Naive thymus-derived CD4-positive, alpha-beta T cell (primary cell): Measurements from ENCODE around the gene PRDM8. TPM values are rescaled to one million over a fixed set of nuclear protein-coding genes. Genes with fewer than 3 reads are reported as not detected.
"Not testable (repeated sequence)": the region's sequence is repeated elsewhere in the genome, so short reads cannot be mapped to it uniquely, and the experiment has no call there.

ENCODE experiments used
- ATAC-seq: fragments of 150-1000 bp; cut with Tn5 transposase; 2 replicates; pipeline ENCODE4 v1.10.0; 2021; ENCODE audit warnings: mild to moderate bottlenecking, moderate library complexity
- CTCF ChIA-PET: fragments of 350-600 bp; sonication (Branson Sonifier 250); formaldehyde crosslinking; loops from one replicate; lab custom pipeline; 2021; ENCODE audit warnings: antibody characterized with exemption; lab: Charles Lee
- POLR2A ChIA-PET: fragments of 350-600 bp; sonication (Branson Sonifier 250); formaldehyde crosslinking; loops from one replicate; lab custom pipeline; 2021; ENCODE audit warnings: antibody characterized with exemption, inconsistent platforms; lab: Charles Lee
- DNase-seq, 9 donors: peaks; one replicate each; pipeline versions ENCODE4 v3.0.0 to v3.0.0-alpha.2; 2020 to 2022; ENCODE audit warnings: mixed read lengths in 1 of 9
- H3K27ac ChIP-seq: one replicate; pipeline ENCODE4 v1.7.0; 2013; ENCODE audit warnings: mild to moderate bottlenecking, low read depth, low read length, moderate library complexity
- H3K27me3 ChIP-seq, 2 donors: one replicate each; pipeline ENCODE4 v1.7.0; 2013; ENCODE audit warnings: low read length in 2 of 2, mild to moderate bottlenecking in 2 of 2, moderate library complexity in 2 of 2; ENCODE audit not compliant: control insufficient read depth in 2 of 2, insufficient read depth in 2 of 2
- H3K36me3 ChIP-seq, 3 experiments: 1 replicate in 2 of 3; 2 replicates in 1 of 3; pipeline ENCODE4 v1.7.0; 2013; ENCODE audit warnings: low read length in 3 of 3, mild to moderate bottlenecking in 3 of 3, moderate library complexity in 1 of 3; ENCODE audit not compliant: insufficient read depth in 3 of 3, control insufficient read depth in 2 of 3
- H3K4me1 ChIP-seq, 2 donors: one replicate each; pipeline ENCODE4 v1.7.0; 2013; ENCODE audit warnings: low read length in 2 of 2, mild to moderate bottlenecking in 2 of 2, moderate library complexity in 1 of 2; ENCODE audit not compliant: control insufficient read depth in 2 of 2, insufficient read depth in 2 of 2
- H3K4me3 ChIP-seq: 2 replicates; pipeline ENCODE4 v1.7.0; 2013; ENCODE audit warnings: mild to moderate bottlenecking, low read length
- H3K9me3 ChIP-seq, 3 experiments: 1 replicate in 2 of 3; 2 replicates in 1 of 3; pipeline ENCODE4 v1.7.0; 2013; ENCODE audit warnings: low read length in 3 of 3; ENCODE audit not compliant: control insufficient read depth in 2 of 3
- H3K27ac Mint-ChIP-seq, 9 donors: one replicate each; pipeline ENCODE4 v1.8.0; 2020 to 2022; ENCODE audit warnings: mixed read lengths in 9 of 9, mild to moderate bottlenecking in 8 of 9, moderate library complexity in 5 of 9, inconsistent platforms in 2 of 9
- H3K27me3 Mint-ChIP-seq, 5 donors: one replicate each; pipeline ENCODE4 v1.8.0; 2021 to 2022; ENCODE audit warnings: mixed read lengths in 5 of 5, mild to moderate bottlenecking in 1 of 5
- H3K36me3 Mint-ChIP-seq, 5 donors: one replicate each; pipeline ENCODE4 v1.8.0; 2020 to 2022; ENCODE audit warnings: mixed read lengths in 5 of 5, mild to moderate bottlenecking in 3 of 5, inconsistent platforms in 1 of 5
- H3K4me1 Mint-ChIP-seq, 7 donors: one replicate each; pipeline ENCODE4 v1.8.0; 2020 to 2022; ENCODE audit warnings: mixed read lengths in 7 of 7, mild to moderate bottlenecking in 3 of 7, inconsistent platforms in 1 of 7
- H3K4me3 Mint-ChIP-seq, 10 donors: one replicate each; pipeline ENCODE4 v1.8.0; 2020 to 2022; ENCODE audit warnings: mild to moderate bottlenecking in 10 of 10, mixed read lengths in 10 of 10, moderate library complexity in 6 of 10, inconsistent platforms in 2 of 10
- H3K9me3 Mint-ChIP-seq, 11 donors: one replicate each; pipeline ENCODE4 v1.8.0; 2020 to 2022; ENCODE audit warnings: mixed read lengths in 11 of 11, mild to moderate bottlenecking in 4 of 11, inconsistent platforms in 1 of 11, moderate library complexity in 1 of 11
- intact Hi-C, 2 donors: fragments of 100-400 bp; cut with micrococcal nuclease; formaldehyde crosslinking; loops; one replicate each; pipeline ENCODE4 v1.15.1; 2023
- polyA plus RNA-seq, 2 donors: library from polyadenylated mRNA; unstranded; fragments of 300-500 nt; fragmentation: Illumina TruSeq; gene quantifications; one replicate each; pipeline ENCODE4 v1.2.3, GENCODE V29; 2021
- total RNA-seq, 6 experiments: library from RNA in 5 of 6; stranded (reverse) in 5 of 6; gene quantifications; 1 replicate in 5 of 6; 2 replicates in 1 of 6; pipeline ENCODE4 v1.2.3 and lab custom pipeline; 2021 to 2026

PRDM8 gene
- total and polyA plus RNA-seq, 7 experiments from 2014 or later = 1.3 to 13.7 (median 8.0) TPM

GRCh38 chr4:80171656-80172055 is 25.6 kb upstream of the PRDM8 start:
- H3K9me3 Mint-ChIP-seq = peaks cover 0 to 12% (median 0%) of the 10 kb centered on the region in 11 donors
- peaks cover 0 to 8% (median 0%) of the 10 kb centered on the region in 5 donors for H3K27me3 Mint-ChIP-seq
- peak overlapping the region; percentile 68 to 84 (median 76) for H3K4me3 Mint-ChIP-seq
- intact Hi-C loops = loop anchor here (1.0 to 10.0 kb wide), 4 partner anchors 32 to 323 kb away; no protein-coding TSS in a partner anchor
- peaks cover 33 to 68% (median 58%) of the 10 kb centered on the region in 7 donors for H3K4me1 Mint-ChIP-seq
- POLR2A ChIA-PET = interaction anchor here (1.0 to 4.5 kb wide), 13 partner anchors 8 to 99 kb away, joined by 3 to 85 read pairs (median 7); partner anchors contain the start of gene ANTXR2
- peaks cover 0 to 39% (median 0%) of the 10 kb centered on the region in 5 donors for H3K36me3 Mint-ChIP-seq
- Histone ChIP-seq H3K36me3 (no peaks in the 10 kb centered on the region), H3K27me3 (no peaks in the 10 kb centered on the region), H3K4me3 (peak overlapping the region; percentile 31), H3K27ac (peak overlapping the region; percentile 75), H3K9me3 (no peaks in the 10 kb centered on the region), H3K4me1 (peaks cover 33 to 40% of the 10 kb centered on the region in 2 donors)
- DNase-seq = no peak
- peak overlapping the region; percentile 92 to 99 (median 96) for H3K27ac Mint-ChIP-seq
- CTCF ChIA-PET = interaction anchor here (0.7 to 6.2 kb wide), 8 partner anchors 12 to 48 kb away, joined by 4 to 66 read pairs (median 6); no protein-coding TSS in a partner anchor
- no peak for ATAC-seq

- Histone ChIP-seq H3K36me3 (no peaks in the 10 kb centered on the region), H3K27ac (peak overlapping the region; percentile 75), H3K4me1 (peaks cover 33 to 40% of the 10 kb centered on the region in 2 donors), H3K9me3 (no peaks in the 10 kb centered on the region), H3K4me3 (peak overlapping the region; percentile 31), H3K27me3 (no peaks in the 10 kb centered on the region)
- peaks cover 33 to 68% (median 60%) of the 10 kb centered on the region in 7 donors for H3K4me1 Mint-ChIP-seq
- H3K9me3 Mint-ChIP-seq = peaks cover 0 to 13% (median 0%) of the 10 kb centered on the region in 11 donors
- ChIA-PET POLR2A (interaction anchor here (1.0 to 4.5 kb wide), 14 partner anchors 8 to 99 kb away, joined by 3 to 85 read pairs (median 6); partner anchors contain the start of gene ANTXR2), CTCF (interaction anchor here (0.7 to 6.2 kb wide), 11 partner anchors 11 to 49 kb away, joined by 3 to 66 read pairs (median 5); no protein-coding TSS in a partner anchor)
- ATAC-seq = peak; percentile 35
- DNase-seq = peak in 5 of 9 donors; percentile 34 to 45 (median 42)
- H3K27me3 Mint-ChIP-seq = peaks cover 0 to 5% (median 0%) of the 10 kb centered on the region in 5 donors
- H3K4me3 Mint-ChIP-seq = peak overlapping the region; percentile 68 to 84 (median 76)
- H3K27ac Mint-ChIP-seq = peak overlapping the region; percentile 92 to 99 (median 96)
- H3K36me3 Mint-ChIP-seq = peaks cover 0 to 43% (median 0%) of the 10 kb centered on the region in 5 donors
- intact Hi-C loops = loop anchor here (1.0 to 10.0 kb wide), 4 partner anchors 31 to 323 kb away; no protein-coding TSS in a partner anchor
Observed at GRCh38 chr4:80172203-80172602, 25.1 kb upstream of the PRDM8 start.

- Mint-ChIP-seq H3K27me3 (peaks cover 0 to 2% (median 0%) of the 10 kb centered on the region in 5 donors), H3K27ac (peak overlapping the region; percentile 92 to 99 (median 96)), H3K4me1 (peaks cover 33 to 72% (median 60%) of the 10 kb centered on the region in 7 donors), H3K4me3 (peak overlapping the region; percentile 66 to 84 (median 76)), H3K9me3 (peaks cover 0 to 18% (median 0%) of the 10 kb centered on the region in 11 donors), H3K36me3 (peaks cover 0 to 54% (median 0%) of the 10 kb centered on the region in 5 donors)
- peaks cover 33 to 40% of the 10 kb centered on the region in 2 donors for H3K4me1 ChIP-seq
- ATAC-seq = peak; percentile 98
- no peaks in the 10 kb centered on the region for H3K9me3 ChIP-seq
- ChIA-PET POLR2A (interaction anchor here (0.9 to 4.5 kb wide), 9 partner anchors 10 to 101 kb away, joined by 3 to 85 read pairs (median 11); partner anchors contain the start of gene ANTXR2), CTCF (interaction anchor here (1.6 to 6.2 kb wide), 6 partner anchors 10 to 48 kb away, joined by 6 to 66 read pairs (median 11); no protein-coding TSS in a partner anchor)
- peak overlapping the region; percentile 75 for H3K27ac ChIP-seq
- peak overlapping the region; percentile 26 for H3K4me3 ChIP-seq
- no peaks in the 10 kb centered on the region for H3K27me3 ChIP-seq
- no peaks in the 10 kb centered on the region for H3K36me3 ChIP-seq
- intact Hi-C loops = loop anchor here (1.0 to 10.0 kb wide), 8 partner anchors 8 to 321 kb away; partner anchors contain the start of gene ANTXR2 (in 1 of the 2)
- peak in 8 of 9 donors; percentile 42 to 78 (median 72) for DNase-seq
Observed at GRCh38 chr4:80173401-80173800, 23.9 kb upstream of the PRDM8 start.

- H3K9me3 ChIP-seq = peaks cover 0 to under 1% (median 0%) of the 10 kb centered on the region in 3 experiments
- H3K27ac ChIP-seq = peak overlapping the region; percentile 75
- Mint-ChIP-seq H3K27me3 (peaks cover 0 to under 1% (median 0%) of the 10 kb centered on the region in 5 donors), H3K4me3 (peak overlapping the region in 9 of 10 donors; percentile 25 to 80 (median 73)), H3K9me3 (peaks cover 0 to 17% (median under 1%) of the 10 kb centered on the region in 11 donors), H3K27ac (peak overlapping the region; percentile 92 to 99 (median 96)), H3K36me3 (peaks cover 0 to 53% (median 0%) of the 10 kb centered on the region in 5 donors), H3K4me1 (peaks cover 33 to 70% (median 57%) of the 10 kb centered on the region in 7 donors)
- ATAC-seq (peak; percentile 9), DNase-seq (no peak)
- ChIA-PET CTCF (interaction anchor here (2.0 to 6.2 kb wide), 4 partner anchors 10 to 48 kb away, joined by 6 to 66 read pairs (median 26); no protein-coding TSS in a partner anchor), POLR2A (interaction anchor here (0.9 to 4.5 kb wide), 7 partner anchors 10 to 101 kb away, joined by 3 to 85 read pairs (median 18); partner anchors contain the start of gene ANTXR2)
- peak overlapping the region; percentile 3 for H3K4me3 ChIP-seq
- intact Hi-C loops = loop anchor here (1.0 to 10.0 kb wide), 8 partner anchors 9 to 321 kb away; partner anchors contain the start of gene ANTXR2 (in 1 of the 2)
- no peaks in the 10 kb centered on the region for H3K36me3 ChIP-seq
- H3K27me3 ChIP-seq = no peaks in the 10 kb centered on the region
- peaks cover 33 to 40% of the 10 kb centered on the region in 2 donors for H3K4me1 ChIP-seq
Observed at GRCh38 chr4:80173841-80174240, 23.5 kb upstream of the PRDM8 start.

GRCh38 chr4:80177793-80178192 is 19.5 kb upstream of the PRDM8 start:
- H3K4me3 ChIP-seq, DNase-seq, H3K27me3 Mint-ChIP-seq, H3K9me3 ChIP-seq, H3K36me3 ChIP-seq, H3K4me3 Mint-ChIP-seq, H3K27ac ChIP-seq, H3K27me3 ChIP-seq, ATAC-seq: not testable (repeated sequence)
- Mint-ChIP-seq H3K4me1 (peaks cover 21 to 63% (median 57%) of the 10 kb centered on the region in 7 donors), H3K36me3 (peaks cover 6 to 53% (median 8%) of the 10 kb centered on the region in 5 donors), H3K27ac (peak overlapping the region in 2 of 9 donors; percentile 35 to 51), H3K9me3 (peaks cover 0 to 33% (median 11%) of the 10 kb centered on the region in 11 donors)
- CTCF ChIA-PET = interaction anchor here (1.0 kb wide), 1 partner anchor 34 kb away, joined by 3 read pairs; no protein-coding TSS in a partner anchor
- intact Hi-C loops = loop anchor here in 1 of 2 donors (10.0 kb wide), 1 partner anchor 317 kb away; no protein-coding TSS in a partner anchor
- POLR2A ChIA-PET = interaction anchor here (0.6 to 1.2 kb wide), 2 partner anchors 35 to 52 kb away, joined by 4 to 6 read pairs; no protein-coding TSS in a partner anchor
- peaks cover 25 to 28% of the 10 kb centered on the region in 2 donors for H3K4me1 ChIP-seq

- H3K27ac ChIP-seq = no peak overlapping the region
- no peaks in the 10 kb centered on the region for H3K27me3 ChIP-seq
- Mint-ChIP-seq H3K36me3 (peaks cover 6 to 53% (median 8%) of the 10 kb centered on the region in 5 donors), H3K4me1 (peaks cover 20 to 57% (median 52%) of the 10 kb centered on the region in 7 donors), H3K4me3 (no peak overlapping the region), H3K9me3 (peaks cover 0 to 33% (median 11%) of the 10 kb centered on the region in 11 donors), H3K27me3 (no peaks in the 10 kb centered on the region), H3K27ac (peak overlapping the region in 4 of 9 donors; percentile 8 to 70 (median 21))
- H3K4me3 ChIP-seq = no peak overlapping the region
- H3K4me1 ChIP-seq = peaks cover 22 to 26% of the 10 kb centered on the region in 2 donors
- POLR2A ChIA-PET = interaction anchor here (0.7 to 8.3 kb wide), 4 partner anchors 11 to 53 kb away, joined by 3 to 95 read pairs (median 4); no protein-coding TSS in a partner anchor
- H3K9me3 ChIP-seq = peaks cover 0 to 9% (median 4%) of the 10 kb centered on the region in 3 experiments
- DNase-seq (no peak), ATAC-seq (no peak)
- H3K36me3 ChIP-seq = no peaks in the 10 kb centered on the region
- CTCF ChIA-PET = interaction anchor here (0.6 to 8.8 kb wide), 6 partner anchors 9 to 57 kb away, joined by 3 to 154 read pairs (median 4); no protein-coding TSS in a partner anchor
- intact Hi-C loops = loop anchor here in 1 of 2 donors (10.0 kb wide), 1 partner anchor 316 kb away; no protein-coding TSS in a partner anchor
Observed at GRCh38 chr4:80178964-80179363, 18.3 kb upstream of the PRDM8 start.
